Ishikawa (cell line): ENCODE data around the gene TARS3.

Experiments
- EP300 ChIP-seq: IDR thresholded peaks from 2 replicates; pipeline ENCODE4 v1.6.1; 2012; ENCODE audit warnings: borderline replicate concordance
- NFIC ChIP-seq: IDR thresholded peaks from 2 replicates; pipeline ENCODE4 v1.6.1; 2012
- TCF12 ChIP-seq: IDR thresholded peaks from 2 replicates; pipeline ENCODE4 v1.6.1; 2012; ENCODE audit warnings: low read depth

GRCh38 chr15:101679806-101680205, 44.5 kb downstream of the TARS3 start:
- TF ChIP-seq NFIC (no peak), EP300 (no peak), TCF12 (no peak)
